ENCODE results near the gene FHIT. TPM values are rescaled to one million over a fixed set of nuclear protein-coding genes. Genes with fewer than 3 reads are reported as not detected.

The FHIT gene
- 0.77 and 0.95 TPM in 2 replicates for total RNA-seq

DNA sequence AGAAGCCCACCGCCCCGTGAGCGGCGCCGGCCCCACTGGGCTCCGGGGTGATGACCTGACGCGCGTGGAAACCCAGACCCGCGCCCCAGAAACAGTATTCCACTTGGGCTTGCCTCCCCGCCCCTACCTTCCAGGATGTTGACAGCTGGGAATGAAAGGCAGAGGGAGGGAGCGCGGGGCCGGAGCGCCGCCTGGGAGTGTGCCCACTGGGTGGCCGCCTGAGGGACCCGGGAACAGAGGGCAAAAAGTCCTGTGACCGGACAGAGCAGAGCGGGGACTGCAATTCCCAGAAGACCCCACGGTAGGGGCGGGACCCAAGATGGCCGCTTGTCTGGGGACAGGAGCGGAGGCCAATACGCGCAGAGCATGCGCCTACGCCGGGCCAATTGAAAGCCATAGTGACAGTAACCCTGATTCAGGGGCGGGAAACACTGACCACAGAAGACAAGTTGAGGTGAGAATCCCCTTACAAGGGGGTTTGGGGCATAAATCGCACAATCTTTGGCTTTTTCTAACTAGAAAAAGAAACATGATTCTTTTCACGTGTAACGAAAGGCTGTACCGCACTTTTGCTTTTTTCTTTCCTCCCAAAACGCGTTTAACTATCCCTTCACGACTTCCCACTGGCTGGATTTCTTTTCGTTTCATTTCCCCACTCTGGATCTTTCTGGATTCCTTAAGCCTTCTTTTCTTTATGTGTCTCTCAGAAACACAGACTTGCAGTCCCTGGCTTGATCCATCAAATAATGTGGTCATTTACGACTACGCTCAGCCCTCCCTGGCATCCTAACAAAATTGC is at the start of gene FHIT:
FHIT (minus strand) TSS at position 279 of the 799 bp plus-strand sequence.

All from bronchial smooth muscle cell (primary cell).